ENCODE data around the gene ACTN1.
"Not testable (repeated sequence)": the region's sequence is repeated elsewhere in the genome, so short reads cannot be mapped to it uniquely, and the experiment has no call there.

Gene ACTN1

GRCh38 chr14:68862954-68863594, 116.0 kb downstream of the ACTN1 start:
- Mint-ChIP-seq H3K27ac (peak overlapping the region in 1 of 3 experiments; percentile 24), H3K4me3 (no peak overlapping the region), H3K36me3 (ENCODE audit: low read depth) (no peaks in the 10 kb centered on the region), H3K4me1 (peaks cover under 1% of the 10 kb centered on the region), H3K9me3 (peaks cover 2% of the 10 kb centered on the region), H3K27me3 (ENCODE audit: low read depth) (peaks cover 3% of the 10 kb centered on the region)
- TF ChIP-seq CTCF (IDR thresholded peaks at IDR 0.05; ENCODE audit: unreplicated experiment in 3 of 3), result peak; percentile 77 to 82 (median 77)

- H3K4me1 Mint-ChIP-seq, result peaks cover 13% of the 10 kb centered on the region
- no peak overlapping the region for H3K27ac Mint-ChIP-seq
- peaks cover 2% of the 10 kb centered on the region for H3K9me3 Mint-ChIP-seq
- H3K36me3 Mint-ChIP-seq (ENCODE audit: low read depth), result no peaks in the 10 kb centered on the region
- H3K27me3 Mint-ChIP-seq (ENCODE audit: low read depth), result peaks cover 3% of the 10 kb centered on the region
- H3K4me3 Mint-ChIP-seq, result no peak overlapping the region
- TF ChIP-seq CTCF (IDR thresholded peaks at IDR 0.05; ENCODE audit: unreplicated experiment in 3 of 3), result no peak
These were observed 118.3 kb downstream of the ACTN1 start for GRCh38 chr14:68860771-68861170.

GRCh38 chr14:68857516-68858070, 121.5 kb downstream of the ACTN1 start:
- peaks cover 3% of the 10 kb centered on the region for H3K27me3 Mint-ChIP-seq (ENCODE audit: low read depth)
- TF ChIP-seq CTCF (IDR thresholded peaks at IDR 0.05; ENCODE audit: unreplicated experiment in 3 of 3), result no peak
- no peaks in the 10 kb centered on the region for H3K9me3 Mint-ChIP-seq
- H3K4me3 Mint-ChIP-seq, result no peak overlapping the region
- H3K36me3 Mint-ChIP-seq (ENCODE audit: low read depth), result no peaks in the 10 kb centered on the region
- H3K4me1 Mint-ChIP-seq, result peaks cover 13% of the 10 kb centered on the region
- peak overlapping the region in 1 of 3 experiments; percentile 54 for H3K27ac Mint-ChIP-seq

GRCh38 chr14:68856572-68856971, 122.5 kb downstream of the ACTN1 start:
- Mint-ChIP-seq H3K36me3 (ENCODE audit: low read depth) (no peaks in the 10 kb centered on the region), H3K4me3 (no peak overlapping the region), H3K27me3 (ENCODE audit: low read depth) (peaks cover 3% of the 10 kb centered on the region), H3K9me3 (no peaks in the 10 kb centered on the region), H3K27ac (peak overlapping the region; percentile 1 to 83 (median 50)), H3K4me1 (peaks cover 13% of the 10 kb centered on the region)
- no peak for TF ChIP-seq CTCF (IDR thresholded peaks at IDR 0.05; ENCODE audit: unreplicated experiment in 3 of 3)

- no peaks in the 10 kb centered on the region for H3K9me3 Mint-ChIP-seq
- TF ChIP-seq CTCF (IDR thresholded peaks at IDR 0.05; ENCODE audit: unreplicated experiment in 3 of 3), result no peak
- no peaks in the 10 kb centered on the region for H3K36me3 Mint-ChIP-seq (ENCODE audit: low read depth)
- H3K4me3 Mint-ChIP-seq, result no peak overlapping the region
- H3K27ac Mint-ChIP-seq, result peak overlapping the region in 2 of 3 experiments; percentile 4 to 18
- peaks cover 13% of the 10 kb centered on the region for H3K4me1 Mint-ChIP-seq
- H3K27me3 Mint-ChIP-seq (ENCODE audit: low read depth), result no peaks in the 10 kb centered on the region
These were observed 124.7 kb downstream of the ACTN1 start for GRCh38 chr14:68854421-68854820.

GRCh38 chr14:68853749-68854148, 125.4 kb downstream of the ACTN1 start:
- Mint-ChIP-seq H3K27me3 (ENCODE audit: low read depth) (no peaks in the 10 kb centered on the region), H3K4me3 (no peak overlapping the region), H3K9me3 (no peaks in the 10 kb centered on the region), H3K36me3 (ENCODE audit: low read depth) (no peaks in the 10 kb centered on the region), H3K27ac (no peak overlapping the region), H3K4me1 (peaks cover 13% of the 10 kb centered on the region)
- no peak for TF ChIP-seq CTCF (IDR thresholded peaks at IDR 0.05; ENCODE audit: unreplicated experiment in 3 of 3)

GRCh38 chr14:68852493-68852892, 126.6 kb downstream of the ACTN1 start:
- H3K27me3 Mint-ChIP-seq (ENCODE audit: low read depth); H3K4me3 Mint-ChIP-seq; H3K4me1 Mint-ChIP-seq; H3K27ac Mint-ChIP-seq; H3K9me3 Mint-ChIP-seq; H3K36me3 Mint-ChIP-seq (ENCODE audit: low read depth): not testable (repeated sequence)

Data from nephron (organoid).